ENCODE measurements around the gene PLXNA2. TPM values are rescaled to one million over a fixed set of nuclear protein-coding genes. Genes with fewer than 3 reads are reported as not detected.

Gene PLXNA2
- total RNA-seq, 6 experiments from 2014 or later, result 20.9 to 29.9 (median 28.1) TPM

- DNase-seq, result no peak
- H3K4me1 Mint-ChIP-seq (ENCODE audit: low read depth), result no peaks in the 10 kb centered on the region
- TF ChIP-seq CTCF (IDR thresholded peaks at IDR 0.05), result no peak
- H3K4me3 Mint-ChIP-seq, result no peak overlapping the region
- H3K9me3 Mint-ChIP-seq, result no peaks in the 10 kb centered on the region
- no peaks in the 10 kb centered on the region for H3K36me3 Mint-ChIP-seq (ENCODE audit: low read depth)
- no peaks in the 10 kb centered on the region; the same call in 1 of the 2 replicates for H3K27me3 Mint-ChIP-seq (ENCODE audit: insufficient read depth)
- no peak overlapping the region for H3K27ac Mint-ChIP-seq
Measured at GRCh38 chr1:208149213-208149612, 95.0 kb downstream of the PLXNA2 start.

GRCh38 chr1:208148380-208148779 lies 95.8 kb downstream of the PLXNA2 start:
- DNase-seq, result no peak
- Mint-ChIP-seq H3K27me3 (ENCODE audit: insufficient read depth) (no peaks in the 10 kb centered on the region; the same call in 1 of the 2 replicates), H3K27ac (no peak overlapping the region), H3K9me3 (no peaks in the 10 kb centered on the region), H3K4me3 (no peak overlapping the region), H3K4me1 (ENCODE audit: low read depth) (no peaks in the 10 kb centered on the region), H3K36me3 (ENCODE audit: low read depth) (no peaks in the 10 kb centered on the region)
- TF ChIP-seq CTCF (IDR thresholded peaks at IDR 0.05), result no peak

GRCh38 chr1:208146650-208147049 lies 97.5 kb downstream of the PLXNA2 start:
- H3K4me3 Mint-ChIP-seq, result no peak overlapping the region
- H3K27ac Mint-ChIP-seq, result no peak overlapping the region
- TF ChIP-seq CTCF (IDR thresholded peaks at IDR 0.05), result no peak
- no peaks in the 10 kb centered on the region for H3K4me1 Mint-ChIP-seq (ENCODE audit: low read depth)
- no peaks in the 10 kb centered on the region; the same call in 1 of the 2 replicates for H3K27me3 Mint-ChIP-seq (ENCODE audit: insufficient read depth)
- no peak for DNase-seq
- H3K9me3 Mint-ChIP-seq, result no peaks in the 10 kb centered on the region
- H3K36me3 Mint-ChIP-seq (ENCODE audit: low read depth), result no peaks in the 10 kb centered on the region

GRCh38 chr1:208145167-208145566 lies 99.0 kb downstream of the PLXNA2 start:
- Mint-ChIP-seq H3K27me3 (ENCODE audit: insufficient read depth) (no peaks in the 10 kb centered on the region; the same call in 1 of the 2 replicates), H3K36me3 (ENCODE audit: low read depth) (no peaks in the 10 kb centered on the region), H3K4me3 (no peak overlapping the region), H3K27ac (no peak overlapping the region), H3K9me3 (no peaks in the 10 kb centered on the region), H3K4me1 (ENCODE audit: low read depth) (no peaks in the 10 kb centered on the region)
- DNase-seq, result no peak
- TF ChIP-seq CTCF (IDR thresholded peaks at IDR 0.05), result no peak

- TF ChIP-seq CTCF (IDR thresholded peaks at IDR 0.05), result no peak
- H3K27me3 Mint-ChIP-seq (ENCODE audit: insufficient read depth), result no peaks in the 10 kb centered on the region; the same call in 1 of the 2 replicates
- H3K4me3 Mint-ChIP-seq, result no peak overlapping the region
- no peaks in the 10 kb centered on the region for H3K36me3 Mint-ChIP-seq (ENCODE audit: low read depth)
- H3K4me1 Mint-ChIP-seq (ENCODE audit: low read depth), result peaks cover 3% of the 10 kb centered on the region
- no peaks in the 10 kb centered on the region for H3K9me3 Mint-ChIP-seq
- no peak for DNase-seq
- no peak overlapping the region for H3K27ac Mint-ChIP-seq
Measured at GRCh38 chr1:208142590-208143382, 101.4 kb downstream of the PLXNA2 start.
